ENCODE measurements around the gene ITPRIP. TPM values are rescaled to one million over a fixed set of nuclear protein-coding genes. Genes with fewer than 3 reads are reported as not detected.

The ITPRIP gene
- total RNA-seq, 2 donors from 2014 or later = 9.1 to 11.0 TPM

DNA sequence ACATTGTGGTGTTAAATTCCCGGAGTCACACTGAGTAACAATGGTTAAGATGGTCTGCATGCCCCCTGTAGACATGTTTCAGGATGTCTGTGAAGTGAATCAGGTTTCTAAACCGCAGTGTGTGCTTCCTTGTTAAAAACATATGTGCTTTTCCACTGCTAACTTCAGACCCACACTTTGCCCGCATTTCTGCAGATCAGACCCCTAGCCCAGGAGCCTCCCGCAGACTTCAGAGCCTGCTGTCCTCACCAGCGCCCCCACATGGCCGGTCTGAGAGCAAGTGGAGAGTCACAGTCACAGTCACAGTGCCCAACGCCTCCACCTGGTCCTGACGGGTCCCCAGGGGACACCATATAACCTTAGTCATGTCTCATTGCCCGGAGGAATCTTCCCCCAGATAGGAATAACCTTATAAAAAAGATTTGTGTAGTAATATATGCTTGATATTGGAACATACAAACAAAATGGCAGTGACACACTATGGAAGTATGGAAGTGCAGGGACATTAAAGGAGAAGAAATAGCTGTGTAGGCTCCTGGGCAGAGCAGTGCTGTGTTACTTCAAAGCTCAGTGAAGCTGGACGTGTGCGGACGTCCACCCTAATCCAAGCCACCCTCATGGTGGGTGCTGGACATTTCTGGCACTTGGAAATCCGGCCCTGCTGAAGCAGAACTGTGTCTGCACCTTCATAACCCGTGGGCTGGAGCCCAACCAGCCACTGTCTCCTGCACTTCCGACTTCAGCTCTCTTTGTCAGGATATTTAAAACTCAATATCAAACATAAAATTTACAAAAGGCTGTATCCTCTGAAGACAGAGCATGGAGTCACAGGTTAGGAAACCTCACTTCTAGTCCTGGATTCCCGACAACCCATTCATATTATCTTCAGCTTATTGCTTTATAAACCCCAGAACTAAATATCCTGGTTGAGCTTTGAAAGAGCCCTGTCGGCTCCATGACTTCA is 40.3 kb downstream of the ITPRIP start:
- H3K27me3 ChIP-seq (ENCODE audit: control insufficient read depth, insufficient read depth, low read length, poor library complexity, severe bottlenecking) = no peaks in the 10 kb centered on the region
- H3K36me3 ChIP-seq (ENCODE audit: control insufficient read depth, insufficient read depth, low read length) = no peaks in the 10 kb centered on the region
- Mint-ChIP-seq H3K4me3 (no peak overlapping the region), H3K4me1 (peaks cover 11% of the 10 kb centered on the region), H3K36me3 (ENCODE audit: low read depth) (peaks cover 4% of the 10 kb centered on the region), H3K27ac (no peak overlapping the region), H3K9me3 (peaks cover 12% of the 10 kb centered on the region), H3K27me3 (ENCODE audit: insufficient read depth) (no peaks in the 10 kb centered on the region)
- no peak overlapping the region for H3K27ac ChIP-seq (ENCODE audit: low read depth, low read length)
- H3K4me1 ChIP-seq (ENCODE audit: control insufficient read depth, insufficient read depth, low read length) = peaks cover 8% of the 10 kb centered on the region
- no peak overlapping the region for H3K9ac ChIP-seq (ENCODE audit: extremely low read depth, low read length, poor library complexity, severe bottlenecking)
- TF ChIP-seq, protein P1, sequence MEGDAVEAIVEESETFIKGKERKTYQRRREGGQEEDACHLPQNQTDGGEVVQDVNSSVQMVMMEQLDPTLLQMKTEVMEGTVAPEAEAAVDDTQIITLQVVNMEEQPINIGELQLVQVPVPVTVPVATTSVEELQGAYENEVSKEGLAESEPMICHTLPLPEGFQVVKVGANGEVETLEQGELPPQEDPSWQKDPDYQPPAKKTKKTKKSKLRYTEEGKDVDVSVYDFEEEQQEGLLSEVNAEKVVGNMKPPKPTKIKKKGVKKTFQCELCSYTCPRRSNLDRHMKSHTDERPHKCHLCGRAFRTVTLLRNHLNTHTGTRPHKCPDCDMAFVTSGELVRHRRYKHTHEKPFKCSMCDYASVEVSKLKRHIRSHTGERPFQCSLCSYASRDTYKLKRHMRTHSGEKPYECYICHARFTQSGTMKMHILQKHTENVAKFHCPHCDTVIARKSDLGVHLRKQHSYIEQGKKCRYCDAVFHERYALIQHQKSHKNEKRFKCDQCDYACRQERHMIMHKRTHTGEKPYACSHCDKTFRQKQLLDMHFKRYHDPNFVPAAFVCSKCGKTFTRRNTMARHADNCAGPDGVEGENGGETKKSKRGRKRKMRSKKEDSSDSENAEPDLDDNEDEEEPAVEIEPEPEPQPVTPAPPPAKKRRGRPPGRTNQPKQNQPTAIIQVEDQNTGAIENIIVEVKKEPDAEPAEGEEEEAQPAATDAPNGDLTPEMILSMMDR (conservative IDR thresholded peaks at IDR 0.05) = peak; percentile 89
- H3K9me3 ChIP-seq (ENCODE audit: control insufficient read depth, low read length) = peaks cover under 1% of the 10 kb centered on the region
- DNase-seq = peak; percentile 94
- 70 to 74% methylated on average over 12 to 16 of the region's 17 CpGs for WGBS, 2 experiments (ENCODE audit: insufficient coverage in 1 of 2, insufficient read length in 1 of 2)
- H3K4me3 ChIP-seq (ENCODE audit: low read length) = no peak overlapping the region

DNA sequence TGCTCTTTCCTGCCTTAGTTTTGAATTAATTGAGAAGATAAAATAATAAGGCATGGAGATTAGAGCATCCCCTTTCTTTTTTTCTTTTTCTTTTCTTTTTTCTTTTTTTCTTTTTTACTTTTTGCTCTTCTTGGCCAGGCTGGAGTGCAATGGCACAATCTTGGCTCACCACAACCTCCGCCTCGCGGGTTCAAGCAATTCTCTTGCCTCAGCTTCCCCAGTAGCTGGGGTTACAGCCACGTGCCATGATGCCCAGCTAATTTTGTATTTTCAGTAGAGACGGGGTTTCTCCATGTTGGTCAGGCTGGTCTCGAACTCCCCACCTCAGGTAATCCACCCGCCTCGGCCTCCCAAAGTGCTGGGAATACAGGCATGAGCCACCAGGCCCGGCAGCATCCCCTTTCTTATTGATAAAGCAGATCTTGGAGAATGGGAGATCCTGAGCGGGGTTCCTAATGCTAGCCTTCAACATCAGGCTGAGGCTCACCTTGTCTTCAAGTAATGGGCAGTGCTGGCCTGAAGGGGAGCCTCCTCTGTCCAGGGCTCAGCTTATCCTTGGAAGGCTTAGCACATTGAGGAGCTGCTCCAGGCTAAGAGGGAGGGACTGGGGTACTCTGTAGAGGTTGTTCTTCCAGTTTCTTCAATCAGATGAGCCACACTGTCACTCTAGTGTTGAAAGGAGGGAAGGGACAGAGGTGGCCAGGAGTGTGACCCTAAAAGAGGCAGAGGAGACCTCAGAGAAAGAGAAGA is 41.4 kb downstream of the ITPRIP start:
- WGBS, 2 experiments (ENCODE audit: insufficient coverage in 1 of 2, insufficient read length in 1 of 2) = 91 to 94% methylated on average over 6 to 10 of the region's 10 CpGs
- H3K27me3 ChIP-seq (ENCODE audit: control insufficient read depth, insufficient read depth, low read length, poor library complexity, severe bottlenecking) = no peaks in the 10 kb centered on the region
- no peak overlapping the region for H3K4me3 ChIP-seq (ENCODE audit: low read length)
- no peak for DNase-seq
- Mint-ChIP-seq H3K36me3 (ENCODE audit: low read depth) (no peaks in the 10 kb centered on the region), H3K4me3 (no peak overlapping the region), H3K4me1 (peaks cover 14% of the 10 kb centered on the region), H3K9me3 (peaks cover under 1% of the 10 kb centered on the region), H3K27me3 (ENCODE audit: insufficient read depth) (no peaks in the 10 kb centered on the region), H3K27ac (no peak overlapping the region)
- no peaks in the 10 kb centered on the region for H3K9me3 ChIP-seq (ENCODE audit: control insufficient read depth, low read length)
- H3K36me3 ChIP-seq (ENCODE audit: control insufficient read depth, insufficient read depth, low read length) = no peaks in the 10 kb centered on the region
- H3K27ac ChIP-seq (ENCODE audit: low read depth, low read length) = no peak overlapping the region
- no peak overlapping the region for H3K9ac ChIP-seq (ENCODE audit: extremely low read depth, low read length, poor library complexity, severe bottlenecking)
- TF ChIP-seq, protein P1 (conservative IDR thresholded peaks at IDR 0.05) = no peak
- peaks cover 8% of the 10 kb centered on the region for H3K4me1 ChIP-seq (ENCODE audit: control insufficient read depth, insufficient read depth, low read length)

DNA sequence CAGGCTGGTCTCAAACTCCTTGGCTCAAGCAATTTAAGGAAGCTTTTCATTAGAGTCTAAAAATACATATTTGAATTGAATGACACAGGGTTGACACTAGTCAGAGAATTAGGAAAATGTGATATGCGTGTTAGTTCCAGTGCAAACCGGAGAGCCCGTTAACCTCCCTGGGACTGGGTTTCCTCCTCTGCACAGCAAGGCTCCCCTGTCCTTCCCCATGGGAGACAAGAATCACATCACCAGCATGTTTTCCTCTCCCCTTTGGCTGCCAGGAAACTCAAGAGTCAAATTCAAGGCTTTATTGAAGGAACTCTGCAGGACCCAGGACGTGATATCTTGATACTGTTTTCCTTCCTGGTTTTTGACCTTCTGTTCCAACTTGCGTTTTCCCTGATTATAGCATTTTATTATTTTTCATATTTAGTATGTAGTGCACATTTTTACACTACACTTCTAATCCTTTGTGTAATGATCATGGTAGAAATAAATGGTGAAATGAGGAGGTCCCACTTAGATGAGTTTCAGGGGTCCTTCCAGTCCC is 44.4 kb downstream of the ITPRIP start:
- 93 to 96% methylated on average over 3 to 4 of the region's 5 CpGs for WGBS, 2 experiments (ENCODE audit: insufficient coverage in 1 of 2, insufficient read length in 1 of 2)
- Mint-ChIP-seq H3K4me3 (no peak overlapping the region), H3K4me1 (peaks cover 8% of the 10 kb centered on the region), H3K27me3 (ENCODE audit: insufficient read depth) (peaks cover 15% of the 10 kb centered on the region), H3K9me3 (no peaks in the 10 kb centered on the region), H3K27ac (no peak overlapping the region), H3K36me3 (ENCODE audit: low read depth) (no peaks in the 10 kb centered on the region)
- H3K36me3 ChIP-seq (ENCODE audit: control insufficient read depth, insufficient read depth, low read length) = no peaks in the 10 kb centered on the region
- H3K4me1 ChIP-seq (ENCODE audit: control insufficient read depth, insufficient read depth, low read length) = no peaks in the 10 kb centered on the region
- H3K9me3 ChIP-seq (ENCODE audit: control insufficient read depth, low read length) = no peaks in the 10 kb centered on the region
- H3K27me3 ChIP-seq (ENCODE audit: control insufficient read depth, insufficient read depth, low read length, poor library complexity, severe bottlenecking) = peaks cover 9% of the 10 kb centered on the region
- no peak overlapping the region for H3K9ac ChIP-seq (ENCODE audit: extremely low read depth, low read length, poor library complexity, severe bottlenecking)
- no peak overlapping the region for H3K27ac ChIP-seq (ENCODE audit: low read depth, low read length)
- TF ChIP-seq, protein P1 (conservative IDR thresholded peaks at IDR 0.05) = no peak
- no peak for DNase-seq
- no peak overlapping the region for H3K4me3 ChIP-seq (ENCODE audit: low read length)
